GM12891 (cell line): ENCODE measurements around the gene RIT1.

ENCODE experiments used
- DNase-seq: peaks from one replicate; pipeline ENCODE4 v3.0.0; 2011; ENCODE audit warnings: low spot score; ENCODE audit not compliant: insufficient read length
- FAIRE-seq: peaks from 2 replicates; lab custom pipeline; 2011; peaks lifted over from hg19 to GRCh38; lab: Jason Lieb, UNC
- PAX5 ChIP-seq: IDR thresholded peaks from 2 replicates; pipeline ENCODE4 v1.6.1; 2011; ENCODE audit warnings: low read length, moderate library complexity, mild to moderate bottlenecking; ENCODE audit not compliant: insufficient read depth, severe bottlenecking
- POLR2A ChIP-seq: IDR thresholded peaks from 2 replicates; pipeline ENCODE4 v1.6.1; 2011; ENCODE audit warnings: low read depth, low read length, control low read depth
- POLR2AphosphoS5 ChIP-seq: IDR thresholded peaks from 2 replicates; pipeline ENCODE4 v1.6.1; 2011; ENCODE audit warnings: low read depth, low read length, control low read depth
- POU2F2 ChIP-seq: IDR thresholded peaks from 2 replicates; pipeline ENCODE4 v1.6.1; 2011; ENCODE audit warnings: low read depth, mild to moderate bottlenecking, control low read depth, low read length, moderate library complexity
- SPI1 ChIP-seq: IDR thresholded peaks from 2 replicates; pipeline ENCODE4 v1.6.1; 2011; ENCODE audit warnings: low read depth, low read length, control low read depth
- TAF1 ChIP-seq: IDR thresholded peaks from 2 replicates; pipeline ENCODE4 v1.6.1; 2011; ENCODE audit warnings: low read depth, low read length, control low read depth

Gene RIT1

DNA sequence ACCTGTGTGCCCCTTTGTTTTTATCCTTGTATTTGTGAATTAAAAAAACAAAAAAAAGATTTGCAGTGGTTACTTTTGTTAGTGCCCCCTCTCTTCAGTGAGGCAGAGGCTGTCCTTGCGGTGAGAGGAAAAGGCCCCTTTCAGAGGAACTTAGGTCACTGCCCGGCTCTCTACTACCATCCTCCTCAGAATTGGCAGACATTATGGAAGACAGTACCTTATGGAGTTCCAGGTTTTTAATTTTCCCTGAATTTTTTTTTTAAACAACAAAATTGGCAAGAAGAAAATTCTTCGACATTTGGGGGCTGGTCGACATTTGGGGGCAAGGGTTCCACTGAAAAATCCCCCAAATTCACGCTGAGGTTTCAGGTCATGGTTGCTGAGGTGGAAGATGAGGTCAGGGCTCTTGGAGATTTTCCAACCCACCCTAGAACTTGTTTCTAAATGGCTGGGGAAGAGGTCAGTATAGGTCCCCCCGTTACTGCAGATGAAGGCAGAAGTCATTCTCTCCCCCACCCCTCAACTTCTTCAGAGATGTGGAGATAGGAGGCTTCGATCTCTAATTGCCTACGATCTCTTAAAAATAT, 35.6 kb upstream of the RIT1 start:
- no peak for DNase-seq
- FAIRE-seq = peak; percentile 5
- TF ChIP-seq TAF1 = no peak
- TF ChIP-seq POU2F2 = no peak; the same call in 1 of the 2 replicates
- no peak for TF ChIP-seq PAX5
- TF ChIP-seq POLR2AphosphoS5 = no peak
- TF ChIP-seq POLR2A = no peak
- no peak for TF ChIP-seq SPI1

DNA sequence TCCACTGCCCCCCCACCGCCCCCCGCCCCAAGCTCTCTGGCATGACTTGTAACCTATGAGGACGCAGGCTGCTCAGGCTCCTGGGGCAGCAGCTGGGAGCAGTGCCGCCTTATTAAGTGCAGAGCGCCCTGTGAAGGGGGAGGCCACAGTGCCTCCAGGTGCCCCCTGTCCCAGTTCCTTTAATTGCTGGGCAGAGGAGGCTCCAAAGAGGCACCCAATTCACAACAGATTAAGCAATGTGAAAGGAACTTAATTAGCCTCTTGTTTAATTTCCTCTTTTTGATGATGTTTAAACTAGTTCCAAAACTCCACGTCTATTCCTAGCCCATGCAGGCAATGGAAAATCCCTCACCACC, 33.3 kb upstream of the RIT1 start:
- TF ChIP-seq SPI1 = 0 out of 2 replicates have a peak, but pooled peaks have one; percentile 3
- TF ChIP-seq POLR2A = no peak; the same call in 1 of the 2 replicates
- DNase-seq (no peak), FAIRE-seq (no peak)

DNA sequence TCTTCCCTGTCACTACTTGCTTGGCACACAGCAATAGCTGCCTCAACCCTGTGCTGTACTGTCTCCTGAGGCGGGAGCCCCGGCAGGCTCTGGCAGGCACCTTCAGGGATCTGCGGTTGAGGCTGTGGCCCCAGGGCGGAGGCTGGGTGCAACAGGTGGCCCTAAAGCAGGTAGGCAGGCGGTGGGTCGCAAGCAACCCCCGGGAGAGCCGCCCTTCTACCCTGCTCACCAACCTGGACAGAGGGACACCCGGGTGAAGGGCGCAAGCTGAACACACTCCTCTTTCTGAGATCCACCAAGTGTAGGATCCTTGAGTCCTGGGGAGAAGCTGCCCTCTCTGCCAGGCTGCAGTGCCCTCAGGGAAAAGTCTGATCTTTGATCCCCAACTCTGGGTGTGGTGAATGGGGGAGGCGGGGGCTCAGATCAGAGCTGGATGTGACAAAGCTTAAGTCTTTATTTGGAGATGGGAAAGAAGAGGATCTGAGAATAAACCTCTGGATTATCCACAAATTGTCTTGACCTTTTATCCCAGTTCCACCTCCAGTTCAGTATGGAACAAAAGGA, 31.5 kb upstream of the RIT1 start:
- no peak for TF ChIP-seq PAX5
- TF ChIP-seq TAF1 = no peak
- no peak for TF ChIP-seq POLR2A
- no peak for FAIRE-seq
- no peak for DNase-seq

DNA sequence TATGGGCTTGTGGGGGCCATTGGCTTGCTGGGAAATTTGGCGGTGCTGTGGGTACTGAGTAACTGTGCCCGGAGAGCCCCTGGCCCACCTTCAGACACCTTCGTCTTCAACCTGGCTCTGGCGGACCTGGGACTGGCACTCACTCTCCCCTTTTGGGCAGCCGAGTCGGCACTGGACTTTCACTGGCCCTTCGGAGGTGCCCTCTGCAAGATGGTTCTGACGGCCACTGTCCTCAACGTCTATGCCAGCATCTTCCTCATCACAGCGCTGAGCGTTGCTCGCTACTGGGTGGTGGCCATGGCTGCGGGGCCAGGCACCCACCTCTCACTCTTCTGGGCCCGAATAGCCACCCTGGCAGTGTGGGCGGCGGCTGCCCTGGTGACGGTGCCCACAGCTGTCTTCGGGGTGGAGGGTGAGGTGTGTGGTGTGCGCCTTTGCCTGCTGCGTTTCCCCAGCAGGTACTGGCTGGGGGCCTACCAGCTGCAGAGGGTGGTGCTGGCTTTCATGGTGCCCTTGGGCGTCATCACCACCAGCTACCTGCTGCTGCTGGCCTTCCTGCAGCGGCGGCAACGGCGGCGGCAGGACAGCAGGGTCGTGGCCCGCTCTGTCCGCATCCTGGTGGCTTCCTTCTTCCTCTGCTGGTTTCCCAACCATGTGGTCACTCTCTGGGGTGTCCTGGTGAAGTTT, 30.8 kb upstream of the RIT1 start:
- no peak for DNase-seq

DNA sequence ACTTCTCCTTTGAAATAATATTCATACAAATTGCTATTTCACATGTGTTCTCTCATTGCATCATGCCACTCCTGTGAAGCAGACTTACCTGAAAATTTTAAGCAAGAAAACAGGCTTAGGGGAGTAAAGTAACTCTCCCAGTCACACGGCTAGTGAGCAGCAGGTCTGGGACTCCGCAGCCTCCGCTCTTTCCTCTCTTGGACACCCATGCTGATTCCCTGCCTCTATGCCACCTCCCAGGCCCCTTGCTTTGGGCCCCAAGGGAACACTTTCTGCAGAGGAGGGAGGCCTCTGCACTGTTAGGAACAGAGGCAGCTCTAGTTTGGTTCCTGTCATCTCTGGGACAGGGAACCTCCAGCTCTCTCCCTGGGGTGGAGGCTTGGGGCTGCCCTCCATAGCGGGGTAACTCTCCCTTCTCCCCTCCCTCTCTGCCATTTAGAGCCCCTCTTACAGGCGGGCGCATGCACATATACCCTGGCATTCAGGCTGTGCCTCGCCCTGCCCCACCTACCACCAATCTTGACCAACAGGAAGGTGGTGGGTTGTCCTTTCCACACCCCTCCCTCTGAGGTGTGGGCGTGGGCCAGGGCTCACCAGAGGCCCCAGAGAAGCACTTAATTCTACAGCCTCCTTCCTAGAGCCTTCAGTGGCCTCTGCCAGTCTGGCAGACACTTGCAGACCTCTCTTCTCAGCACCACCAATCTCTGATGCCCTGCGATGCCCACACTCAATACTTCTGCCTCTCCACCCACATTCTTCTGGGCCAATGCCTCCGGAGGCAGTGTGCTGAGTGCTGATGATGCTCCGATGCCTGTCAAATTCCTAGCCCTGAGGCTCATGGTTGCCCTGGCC, 30.1 kb upstream of the RIT1 start, which contains the start of gene RXFP4:
Gene RXFP4 (plus strand): TSS at position 646 of the 852 bp plus-strand sequence. CDS start 72 bp downstream, at position 718.
- DNase-seq (no peak), FAIRE-seq (peak; percentile 75)
- no peak for TF ChIP-seq POLR2A
- no peak for TF ChIP-seq PAX5
- no peak for TF ChIP-seq POLR2AphosphoS5
- TF ChIP-seq SPI1 = no peak
- no peak for TF ChIP-seq POU2F2
- TF ChIP-seq TAF1 = no peak

More for the DNA sequence above, 30.8 kb upstream of the RIT1 start:
- FAIRE-seq = no peak
- no peak for TF ChIP-seq POU2F2
- TF ChIP-seq SPI1 = no peak

DNA sequence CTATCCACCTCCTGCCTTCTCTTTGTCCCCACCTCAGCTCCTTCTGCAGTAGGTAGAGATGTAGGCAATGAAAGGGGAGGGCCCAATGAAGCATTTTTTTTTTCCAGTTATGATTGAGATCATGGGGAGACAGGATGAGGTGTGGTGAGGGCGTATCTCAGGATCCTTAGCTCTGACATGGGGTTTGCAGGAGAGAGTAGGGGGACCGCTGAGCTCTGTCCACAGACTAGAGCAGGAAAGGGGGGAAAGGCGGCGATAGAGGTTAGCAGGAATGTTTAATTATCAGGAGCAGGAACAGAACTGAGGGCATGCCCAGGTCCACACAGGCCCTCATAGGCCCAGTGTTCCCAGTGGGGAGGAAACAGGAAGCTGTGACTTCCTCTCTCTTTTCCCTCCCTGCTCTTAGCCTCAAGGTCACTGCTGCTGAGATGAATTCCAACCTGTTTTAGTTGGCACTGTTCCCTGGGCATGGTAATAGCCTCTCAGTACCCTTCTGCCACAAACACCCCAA, 29.4 kb upstream of the RIT1 start:
- FAIRE-seq = no peak

DNA sequence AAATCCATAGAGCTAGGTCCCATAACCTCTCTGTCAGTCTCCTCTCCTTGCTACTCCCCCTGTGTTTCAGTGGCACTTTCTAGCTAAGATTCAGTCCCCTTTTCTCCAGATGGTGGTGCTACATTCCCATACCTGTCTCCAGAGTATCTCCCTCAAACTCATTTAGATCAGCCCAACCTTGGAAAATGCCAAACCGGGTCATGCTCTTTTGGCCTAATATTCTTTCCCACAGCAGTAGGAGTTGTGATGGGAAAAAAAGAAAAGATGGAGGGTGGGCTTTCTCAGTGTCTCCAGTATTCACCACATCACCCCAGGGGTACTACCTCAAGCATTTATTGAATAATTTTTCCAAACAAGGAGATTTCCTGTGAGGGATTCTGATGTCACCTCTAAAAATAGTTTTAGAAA, 27.1 kb upstream of the RIT1 start:
- FAIRE-seq (peak; percentile 78), DNase-seq (no peak)

More for the DNA sequence above, 29.4 kb upstream of the RIT1 start:
- DNase-seq = no peak
- TF ChIP-seq SPI1 (peak; percentile 65), POLR2A (no peak), TAF1 (no peak)

DNA sequence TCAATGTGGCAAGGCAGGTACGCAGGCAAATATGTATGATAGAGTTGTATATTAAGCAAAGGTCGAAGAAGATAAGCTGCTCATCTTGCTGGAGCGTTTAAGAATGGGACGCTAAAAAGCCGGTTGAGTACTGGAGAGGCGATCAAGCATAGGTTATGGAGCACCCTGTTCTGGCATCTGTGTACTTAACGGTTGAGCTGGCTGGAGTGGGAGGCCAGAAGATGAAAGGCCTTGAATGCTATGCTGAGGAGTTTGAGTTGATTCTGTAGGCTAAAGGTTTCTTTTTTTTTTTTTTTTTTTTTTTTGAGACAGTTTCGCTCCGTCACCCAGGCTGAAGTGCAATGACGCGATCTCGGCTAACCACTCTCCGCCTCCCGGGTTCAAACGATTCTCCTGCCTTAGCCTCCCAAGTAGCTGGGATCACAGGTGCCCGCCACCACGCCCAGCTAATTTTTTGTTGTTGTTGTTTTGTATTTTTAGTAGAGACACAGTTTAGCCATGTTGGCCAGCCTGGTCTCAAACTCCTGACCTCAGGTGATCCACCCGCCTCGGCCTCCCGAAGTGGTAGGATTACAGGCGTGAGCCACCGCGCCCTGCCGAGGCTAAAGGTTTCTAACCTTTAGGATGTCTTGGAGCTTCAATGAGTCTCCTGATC, 23.9 kb upstream of the RIT1 start:
- DNase-seq = no peak
- TF ChIP-seq PAX5 = no peak
- TF ChIP-seq POLR2AphosphoS5 = no peak
- no peak for TF ChIP-seq TAF1
- no peak for TF ChIP-seq SPI1
- no peak for TF ChIP-seq POLR2A
- TF ChIP-seq POU2F2 = no peak
- FAIRE-seq = no peak

More for the DNA sequence above, 27.1 kb upstream of the RIT1 start:
- TF ChIP-seq PAX5 = no peak
- no peak for TF ChIP-seq POLR2A
- no peak for TF ChIP-seq TAF1
- no peak for TF ChIP-seq POLR2AphosphoS5
- no peak for TF ChIP-seq POU2F2
- no peak for TF ChIP-seq SPI1

DNA sequence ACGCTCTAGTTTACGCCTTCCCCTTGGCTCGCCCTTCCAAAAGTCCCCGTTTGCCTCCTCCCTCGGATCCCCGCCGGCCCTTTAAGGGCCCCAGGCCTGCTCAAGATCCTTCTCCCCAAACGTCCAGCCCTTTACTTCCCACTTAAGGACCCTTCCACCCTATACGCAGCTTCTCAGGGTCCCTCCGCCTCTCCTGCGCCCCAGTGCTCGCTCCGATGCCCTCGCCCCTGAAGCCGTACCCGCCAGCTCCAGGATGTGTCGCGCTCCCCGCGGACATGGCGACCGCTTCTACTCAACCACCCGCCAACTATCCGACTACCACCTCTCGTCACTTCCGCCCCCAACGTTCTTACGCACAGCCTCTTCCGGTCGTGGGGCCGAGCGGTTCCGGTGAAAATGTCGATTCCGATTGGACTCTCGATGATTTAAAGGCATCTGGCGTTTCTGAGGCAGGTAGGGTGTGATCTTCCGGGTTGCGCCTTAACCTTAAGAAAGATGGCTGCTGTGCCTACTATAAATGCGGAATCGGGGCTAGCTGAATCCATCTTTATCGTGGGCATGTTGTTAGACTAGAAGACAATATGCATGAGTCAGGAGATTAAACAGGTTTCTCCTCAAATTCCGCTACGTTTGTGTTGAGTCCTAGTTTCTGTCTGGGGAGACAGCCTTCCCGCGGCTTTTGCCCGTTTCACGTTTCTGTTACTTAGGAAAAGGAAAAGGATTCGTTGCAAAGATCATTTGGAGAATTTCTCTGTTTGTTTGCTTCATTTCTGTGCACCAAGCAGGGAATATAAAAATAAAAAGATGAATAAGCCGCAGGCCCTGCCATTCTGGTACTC, 23.2 kb upstream of the RIT1 start, which contains the start of gene KHDC4:
Gene KHDC4 (minus strand): TSS at position 317 of the 839 bp plus-strand sequence. CDS start 40 bp downstream, at position 277.
- DNase-seq (peak; percentile 85), FAIRE-seq (peak; percentile 99)
- peak; percentile 98 for TF ChIP-seq POLR2A
- TF ChIP-seq POLR2AphosphoS5 = peak; percentile 98
- TF ChIP-seq PAX5 = no peak
- peak; percentile 91 for TF ChIP-seq POU2F2
- TF ChIP-seq SPI1 = peak; percentile 59
- TF ChIP-seq TAF1 = peak; percentile 94
